AG09309 (cell line): Measurements from ENCODE around the gene CELSR1.

ENCODE experiments used
- DNase-seq: peaks from one replicate; pipeline ENCODE4 v3.0.0-alpha.2; 2010; ENCODE audit warnings: low read depth
- H3K4me3 ChIP-seq: 2 replicates; pipeline ENCODE4 v1.5.1; 2011; ENCODE audit warnings: mild to moderate bottlenecking, low read depth, low read length, moderate library complexity; ENCODE audit not compliant: control insufficient read depth
- TF ChIP-seq, protein P1 (sequence below): IDR thresholded peaks from 2 replicates; pipeline ENCODE4 v1.5.1; 2011; ENCODE audit warnings: mild to moderate bottlenecking, low read depth, low read length, inconsistent platforms; ENCODE audit not compliant: insufficient read depth, control insufficient read depth; ENCODE audit errors: missing control alignments

The CELSR1 gene

DNA sequence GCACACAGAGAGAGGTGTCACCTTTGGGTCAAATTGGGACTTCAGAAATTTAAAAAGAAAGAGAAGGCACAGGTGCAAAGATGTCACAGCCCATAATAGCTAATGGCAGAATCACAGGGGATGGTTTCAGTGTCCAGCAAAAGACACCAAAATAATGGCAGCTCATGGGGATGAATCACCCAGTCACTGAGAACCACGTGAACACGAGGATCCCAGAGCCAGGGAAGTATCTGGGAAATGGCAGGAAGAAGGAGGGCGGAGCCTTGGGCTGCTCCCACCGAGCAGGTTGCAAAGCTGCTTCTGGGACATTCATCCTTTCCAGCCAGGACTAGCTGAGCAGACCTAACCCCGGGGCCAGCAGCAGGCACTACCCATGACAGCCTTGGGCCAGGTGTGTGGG is 156.3 kb downstream of the CELSR1 start:
- H3K4me3 ChIP-seq, result no peak overlapping the region
- TF ChIP-seq, protein P1, sequence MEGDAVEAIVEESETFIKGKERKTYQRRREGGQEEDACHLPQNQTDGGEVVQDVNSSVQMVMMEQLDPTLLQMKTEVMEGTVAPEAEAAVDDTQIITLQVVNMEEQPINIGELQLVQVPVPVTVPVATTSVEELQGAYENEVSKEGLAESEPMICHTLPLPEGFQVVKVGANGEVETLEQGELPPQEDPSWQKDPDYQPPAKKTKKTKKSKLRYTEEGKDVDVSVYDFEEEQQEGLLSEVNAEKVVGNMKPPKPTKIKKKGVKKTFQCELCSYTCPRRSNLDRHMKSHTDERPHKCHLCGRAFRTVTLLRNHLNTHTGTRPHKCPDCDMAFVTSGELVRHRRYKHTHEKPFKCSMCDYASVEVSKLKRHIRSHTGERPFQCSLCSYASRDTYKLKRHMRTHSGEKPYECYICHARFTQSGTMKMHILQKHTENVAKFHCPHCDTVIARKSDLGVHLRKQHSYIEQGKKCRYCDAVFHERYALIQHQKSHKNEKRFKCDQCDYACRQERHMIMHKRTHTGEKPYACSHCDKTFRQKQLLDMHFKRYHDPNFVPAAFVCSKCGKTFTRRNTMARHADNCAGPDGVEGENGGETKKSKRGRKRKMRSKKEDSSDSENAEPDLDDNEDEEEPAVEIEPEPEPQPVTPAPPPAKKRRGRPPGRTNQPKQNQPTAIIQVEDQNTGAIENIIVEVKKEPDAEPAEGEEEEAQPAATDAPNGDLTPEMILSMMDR, result no peak
- DNase-seq, result no peak

DNA sequence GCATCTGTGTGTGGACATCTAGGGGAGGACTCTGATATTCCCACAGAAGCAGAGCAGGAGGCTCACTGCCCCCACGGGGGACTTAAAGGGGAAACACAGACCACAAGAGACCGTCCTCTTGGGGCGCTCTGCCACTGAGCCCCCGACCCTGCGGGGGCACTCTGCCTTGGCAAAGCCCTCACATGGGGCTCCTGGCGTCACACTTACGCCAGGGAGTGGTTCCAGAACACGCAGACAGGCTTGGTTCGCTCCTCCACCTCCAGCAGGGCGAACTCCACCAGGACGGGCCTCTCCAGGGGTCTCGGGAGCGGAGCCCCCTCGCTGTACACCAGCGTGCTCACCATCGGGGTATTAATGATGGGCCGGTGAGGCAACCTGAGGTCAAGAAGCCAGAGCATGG is 156.8 kb downstream of the CELSR1 start:
- TF ChIP-seq, protein P1, result no peak
- DNase-seq, result no peak
- no peak overlapping the region for H3K4me3 ChIP-seq

DNA sequence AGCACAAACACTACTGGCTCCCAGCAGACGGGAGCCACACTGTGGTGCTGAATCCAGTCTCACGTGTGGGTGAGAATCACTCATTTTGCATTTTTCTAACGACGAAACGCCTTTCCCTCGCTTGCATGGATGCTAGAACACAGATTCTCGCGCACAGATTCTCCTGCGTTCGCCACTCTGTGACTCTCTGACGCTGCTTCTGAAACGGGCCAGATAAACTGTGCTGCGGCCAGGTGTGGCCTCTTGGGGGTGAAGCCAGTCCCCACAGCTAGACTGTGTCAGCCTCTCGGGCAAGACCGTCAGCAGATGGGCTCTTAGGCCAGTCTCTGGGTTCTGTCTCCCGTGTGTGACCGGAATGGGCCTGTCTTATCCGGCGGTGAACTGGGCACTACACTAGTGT is 157.4 kb downstream of the CELSR1 start:
- DNase-seq, result no peak
- TF ChIP-seq, protein P1, result no peak
- H3K4me3 ChIP-seq, result no peak overlapping the region

DNA sequence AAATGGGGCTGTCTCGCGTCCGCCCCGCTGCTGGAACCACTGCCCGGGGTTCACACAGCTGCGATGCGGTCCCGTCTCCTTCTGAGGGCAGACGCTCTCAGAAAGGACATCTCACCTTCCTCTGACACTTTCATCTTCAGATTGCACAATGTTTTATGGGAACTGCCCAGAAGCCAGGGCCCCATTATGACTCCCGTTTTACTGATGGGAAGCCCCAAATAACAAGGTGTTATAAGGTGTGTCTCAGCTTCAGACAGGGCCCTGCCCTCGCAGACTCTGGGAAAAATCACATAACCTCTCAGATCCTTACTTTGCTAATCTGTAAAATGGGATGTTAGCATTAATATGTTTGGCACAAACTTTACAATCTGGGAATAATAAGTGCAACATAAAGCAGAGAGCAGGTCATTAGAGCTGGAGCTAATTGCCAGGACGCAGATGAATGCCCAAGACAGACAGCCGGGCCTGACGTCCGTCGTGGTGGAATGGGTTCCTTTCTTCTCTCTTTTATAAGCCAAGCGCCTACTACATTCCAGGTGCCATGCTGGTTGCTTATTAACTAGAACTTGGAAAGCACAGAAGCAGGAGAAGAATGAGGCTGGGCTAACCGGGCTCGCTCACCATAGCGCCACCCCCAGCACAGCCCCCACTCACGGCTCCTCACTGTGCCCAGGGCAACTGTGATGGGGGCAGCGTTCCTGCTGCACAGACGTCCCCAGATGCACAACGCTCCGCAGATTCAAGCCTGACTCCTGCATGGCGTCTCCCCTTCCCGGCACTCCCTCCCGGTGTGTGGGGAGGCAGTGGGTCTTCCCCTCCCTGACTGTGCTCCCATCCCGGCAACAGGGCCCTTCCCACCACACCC is 158.1 kb downstream of the CELSR1 start:
- no peak overlapping the region for H3K4me3 ChIP-seq
- DNase-seq, result no peak
- TF ChIP-seq, protein P1, result no peak

DNA sequence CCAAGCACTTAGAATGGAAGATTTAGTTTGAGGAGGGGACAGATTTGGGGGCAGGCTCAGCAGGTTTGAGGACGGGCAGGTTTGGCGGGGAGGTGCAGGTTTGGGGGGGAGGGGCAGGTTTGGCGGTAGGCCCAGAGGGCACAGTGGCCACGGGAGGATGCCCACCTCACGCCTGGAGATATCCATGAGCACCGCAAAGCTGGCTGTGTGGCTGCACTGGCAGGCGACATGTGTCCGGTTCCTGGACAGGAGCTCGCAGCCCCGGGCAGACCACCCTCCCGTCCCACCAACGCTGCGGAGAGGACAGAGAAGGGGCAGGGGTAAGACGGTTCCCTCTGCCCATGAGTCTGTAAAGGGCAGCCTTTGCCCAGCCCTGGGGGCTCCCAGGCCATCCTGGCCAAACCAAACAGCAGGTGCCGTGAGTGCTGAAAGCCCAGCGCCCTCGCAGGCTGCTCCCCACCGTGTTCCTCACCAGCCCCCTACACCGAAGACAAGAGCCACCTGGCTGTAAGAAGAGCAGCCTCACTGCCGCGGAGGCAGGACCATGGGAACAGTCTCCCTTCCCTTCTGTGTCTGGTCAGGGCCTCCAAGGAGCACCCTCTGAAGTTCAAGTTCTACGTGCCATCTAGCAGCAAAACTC is 158.9 kb downstream of the CELSR1 start:
- TF ChIP-seq, protein P1, result no peak
- H3K4me3 ChIP-seq, result no peak overlapping the region
- no peak for DNase-seq

DNA sequence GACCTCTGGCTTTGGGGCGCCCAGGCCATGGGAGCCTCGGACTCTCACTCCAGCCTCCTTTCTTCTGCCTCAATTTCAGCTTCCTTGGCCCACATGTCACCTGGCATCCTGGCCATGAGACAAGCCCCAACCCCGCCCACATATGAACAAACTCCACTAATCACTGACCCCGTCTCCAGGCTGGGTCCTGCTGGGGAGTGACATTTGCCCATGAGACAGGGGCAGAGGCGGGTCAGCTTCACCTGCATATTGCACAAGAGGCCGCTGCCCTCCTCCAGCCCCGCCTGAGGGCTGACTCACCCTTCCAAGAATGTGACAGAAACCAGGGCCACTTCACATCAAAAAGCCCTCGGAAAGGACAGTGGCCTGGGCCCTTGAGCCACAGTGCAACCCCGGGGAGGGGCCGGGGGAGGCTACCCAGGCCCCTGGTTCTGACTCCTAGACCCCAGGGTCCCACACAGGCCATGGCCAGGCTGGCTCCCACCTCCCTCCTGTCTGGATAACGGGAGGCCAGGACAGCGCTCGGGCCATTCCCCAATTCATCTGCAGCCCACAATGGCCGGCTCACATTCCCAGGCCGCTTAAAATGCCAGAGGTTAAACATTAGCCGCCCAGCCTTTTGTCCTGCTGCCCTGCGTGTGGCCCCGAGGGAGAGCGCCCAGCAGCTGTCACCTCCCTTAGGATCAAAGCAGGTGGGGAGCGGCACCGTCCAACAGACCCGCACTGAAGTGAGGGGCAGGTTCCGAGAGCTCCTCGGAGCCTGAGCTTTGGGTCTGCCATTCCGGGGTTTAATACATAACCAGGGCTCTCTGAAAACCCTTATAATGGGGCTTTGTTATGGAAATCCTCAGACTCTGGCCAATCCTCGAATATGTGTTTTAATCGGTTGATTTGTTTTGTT is 159.6 kb downstream of the CELSR1 start:
- TF ChIP-seq, protein P1, result no peak
- no peak overlapping the region for H3K4me3 ChIP-seq
- DNase-seq, result no peak
